AG04450 (cell line): ENCODE measurements around the gene OR2T3. TPM values are rescaled to one million over a fixed set of nuclear protein-coding genes. Genes with fewer than 3 reads are reported as not detected.
"Not testable (repeated sequence)": the region's sequence is repeated elsewhere in the genome, so short reads cannot be mapped to it uniquely, and the experiment has no call there.

Experiments used
- CTCF ChIA-PET: fragments of 300-600, 350-600 bp; formaldehyde crosslinking; extraction: SDS; loops from one replicate; lab custom pipeline; 2022; ENCODE audit warnings: antibody characterized with exemption, inconsistent platforms; lab: Charles Lee
- POLR2A ChIA-PET: fragments of 350-600 bp; formaldehyde crosslinking; extraction: SDS; loops from one replicate; lab custom pipeline; 2021; ENCODE audit warnings: antibody characterized with exemption, inconsistent platforms; lab: Yijun Ruan, JAX
- DNase-seq: peaks from one replicate; pipeline ENCODE4 v3.0.0-alpha.2; 2011; ENCODE audit warnings: low read depth, low spot score
- H3K27ac ChIP-seq: one replicate; pipeline ENCODE4 v1.5.1; 2012; ENCODE audit warnings: low read depth, low read length, control low read depth
- H3K27me3 ChIP-seq: one replicate; pipeline ENCODE4 v1.6.0; 2012; ENCODE audit warnings: low read length; ENCODE audit not compliant: control insufficient read depth, insufficient read depth
- H3K4me3 ChIP-seq: 2 replicates; pipeline ENCODE4 v1.5.1; 2011; ENCODE audit warnings: mild to moderate bottlenecking, low read depth, low read length, control low read depth
- H3K9me3 ChIP-seq: 2 replicates; pipeline ENCODE4 v1.5.1; 2012; ENCODE audit warnings: low read length; ENCODE audit not compliant: control insufficient read depth, insufficient read depth
- polyA minus RNA-seq: library from RNA; depleted of rRNA, polyadenylated mRNA; stranded (reverse); fragments of >200 nt; gene quantifications from 2 replicates; pipeline ENCODE4 v1.2.3, GENCODE V29; 2011; rRNA and poly(A)+ RNA removed
- polyA plus RNA-seq: library from polyadenylated mRNA; depleted of rRNA; stranded (reverse); fragments of >200 nt; gene quantifications from 2 replicates; pipeline ENCODE4 v1.2.3, GENCODE V29; 2011; rRNA removed

Gene OR2T3
- not detected in 2 replicates for polyA plus RNA-seq
- polyA minus RNA-seq, result not detected in 2 replicates

- CTCF ChIA-PET, POLR2A ChIA-PET, DNase-seq, H3K9me3 ChIP-seq, H3K4me3 ChIP-seq, H3K27ac ChIP-seq, H3K27me3 ChIP-seq: not testable (repeated sequence)
Measured at GRCh38 chr1:248473051-248473450, at the start of gene OR2T3. Gene OR2T3, plus strand, starts transcription at chr1:248473351. Its CDS starts 0 bp downstream, at chr1:248473351.

DNA sequence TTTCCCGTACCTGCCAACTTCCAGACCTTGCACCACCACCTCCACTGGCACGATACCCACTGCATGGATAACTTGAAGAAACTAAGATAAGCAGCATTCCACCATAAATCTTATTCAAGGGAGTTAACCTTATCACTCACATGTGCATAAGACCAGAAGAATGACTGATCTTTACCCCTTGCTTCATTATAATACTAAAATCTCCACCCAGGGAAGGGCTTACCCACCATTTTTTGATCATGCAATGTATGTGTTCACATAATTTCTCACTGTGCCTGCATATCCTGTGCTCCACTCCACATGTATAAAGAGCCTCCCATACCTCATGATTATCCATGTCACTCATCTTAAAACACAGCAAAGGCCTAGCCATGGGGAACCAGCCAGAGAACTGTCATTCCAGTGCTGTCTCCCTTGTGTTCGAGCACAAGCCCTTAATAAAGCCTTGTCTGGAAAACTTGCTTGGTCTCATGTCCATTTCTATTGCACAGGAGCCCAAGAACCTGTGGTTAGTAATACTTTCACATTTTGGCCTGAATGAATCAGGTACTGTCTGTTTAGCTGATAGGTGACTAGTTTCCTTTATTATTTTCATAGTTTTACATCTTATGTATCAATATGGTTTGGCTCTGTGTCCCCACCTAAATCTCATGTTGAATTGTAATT lies 45.5 kb upstream of the OR2T3 start:
- CTCF ChIA-PET, DNase-seq, H3K4me3 ChIP-seq, H3K27me3 ChIP-seq, POLR2A ChIA-PET, H3K27ac ChIP-seq, H3K9me3 ChIP-seq: not testable (repeated sequence)

GRCh38 chr1:248428192-248428533 lies 45.0 kb upstream of the OR2T3 start:
- CTCF ChIA-PET, H3K4me3 ChIP-seq, H3K27me3 ChIP-seq, H3K9me3 ChIP-seq, DNase-seq, POLR2A ChIA-PET, H3K27ac ChIP-seq: not testable (repeated sequence)

DNA sequence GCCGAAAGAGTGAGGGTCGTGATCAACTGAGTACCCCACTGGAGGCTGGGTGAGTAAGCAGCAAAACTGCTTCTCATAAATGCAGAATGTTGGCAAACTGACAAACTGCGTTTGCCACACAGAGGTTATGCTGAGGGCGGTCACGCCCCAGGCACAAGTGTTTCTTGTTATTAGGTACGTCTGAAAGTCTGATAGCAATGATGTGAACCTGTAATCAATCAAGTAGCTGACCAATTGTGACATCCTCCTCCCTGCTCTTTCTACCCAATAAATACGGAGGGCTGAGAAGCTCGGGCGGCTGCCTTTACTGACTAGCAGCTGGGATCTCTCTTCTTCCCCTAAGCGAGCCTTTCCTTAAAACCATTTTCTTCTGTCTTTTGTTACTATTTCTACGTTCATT lies 41.5 kb upstream of the OR2T3 start:
- H3K9me3 ChIP-seq, DNase-seq, H3K4me3 ChIP-seq, H3K27me3 ChIP-seq, H3K27ac ChIP-seq, POLR2A ChIA-PET, CTCF ChIA-PET: not testable (repeated sequence)

DNA sequence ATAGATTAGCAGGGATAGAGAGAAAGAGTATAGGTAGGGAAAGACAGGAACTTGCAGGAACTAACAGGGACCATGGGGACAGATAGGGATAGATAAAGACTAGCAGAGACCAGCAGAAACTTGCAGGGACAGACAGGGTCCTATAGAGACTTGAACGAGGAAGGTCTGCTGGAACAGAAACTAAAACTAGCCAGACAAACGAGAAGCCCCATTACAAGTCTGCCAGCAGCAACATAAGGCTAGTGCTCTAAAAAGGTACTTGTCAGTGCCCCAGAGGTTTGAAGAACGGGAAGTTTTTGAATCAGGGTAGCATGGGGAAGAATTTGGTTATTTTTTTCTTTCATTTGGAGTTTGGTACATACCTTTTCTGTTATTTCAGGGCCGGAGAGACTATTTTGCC lies 41.0 kb upstream of the OR2T3 start:
- H3K27me3 ChIP-seq, POLR2A ChIA-PET, H3K9me3 ChIP-seq, CTCF ChIA-PET, H3K27ac ChIP-seq, H3K4me3 ChIP-seq, DNase-seq: not testable (repeated sequence)

GRCh38 chr1:248433811-248434415 lies 39.2 kb upstream of the OR2T3 start:
- H3K4me3 ChIP-seq, H3K27me3 ChIP-seq, CTCF ChIA-PET, H3K9me3 ChIP-seq, DNase-seq, POLR2A ChIA-PET, H3K27ac ChIP-seq: not testable (repeated sequence)

- CTCF ChIA-PET, DNase-seq, H3K9me3 ChIP-seq, H3K27ac ChIP-seq, POLR2A ChIA-PET, H3K27me3 ChIP-seq, H3K4me3 ChIP-seq: not testable (repeated sequence)
Measured at GRCh38 chr1:248434913-248435312, 38.2 kb upstream of the OR2T3 start.

- CTCF ChIA-PET, H3K4me3 ChIP-seq: not testable (repeated sequence)
Measured at GRCh38 chr1:248436303-248436702, 36.8 kb upstream of the OR2T3 start.

GRCh38 chr1:248438668-248439067 lies 34.5 kb upstream of the OR2T3 start:
- H3K9me3 ChIP-seq, H3K27ac ChIP-seq, CTCF ChIA-PET, H3K4me3 ChIP-seq, DNase-seq, H3K27me3 ChIP-seq, POLR2A ChIA-PET: not testable (repeated sequence)

More at GRCh38 chr1:248436303-248436702, 36.8 kb upstream of the OR2T3 start:
- POLR2A ChIA-PET, DNase-seq, H3K27me3 ChIP-seq, H3K9me3 ChIP-seq, H3K27ac ChIP-seq: not testable (repeated sequence)

- CTCF ChIA-PET, DNase-seq, H3K4me3 ChIP-seq, H3K27me3 ChIP-seq, H3K27ac ChIP-seq, H3K9me3 ChIP-seq, POLR2A ChIA-PET: not testable (repeated sequence)
Measured at GRCh38 chr1:248439283-248439682, 33.9 kb upstream of the OR2T3 start.

GRCh38 chr1:248442500-248443277 lies 30.5 kb upstream of the OR2T3 start:
- H3K27me3 ChIP-seq, CTCF ChIA-PET, POLR2A ChIA-PET, H3K27ac ChIP-seq, H3K9me3 ChIP-seq, H3K4me3 ChIP-seq, DNase-seq: not testable (repeated sequence)

GRCh38 chr1:248444603-248445002 lies 28.5 kb upstream of the OR2T3 start:
- CTCF ChIA-PET, POLR2A ChIA-PET, H3K27me3 ChIP-seq, H3K4me3 ChIP-seq, DNase-seq, H3K27ac ChIP-seq, H3K9me3 ChIP-seq: not testable (repeated sequence)
